ENCODE measurements around the gene BCL11B.
A peak's percentile ranks its signal among the peaks of the same experiment; 100 is the strongest.

Gene BCL11B

DNA sequence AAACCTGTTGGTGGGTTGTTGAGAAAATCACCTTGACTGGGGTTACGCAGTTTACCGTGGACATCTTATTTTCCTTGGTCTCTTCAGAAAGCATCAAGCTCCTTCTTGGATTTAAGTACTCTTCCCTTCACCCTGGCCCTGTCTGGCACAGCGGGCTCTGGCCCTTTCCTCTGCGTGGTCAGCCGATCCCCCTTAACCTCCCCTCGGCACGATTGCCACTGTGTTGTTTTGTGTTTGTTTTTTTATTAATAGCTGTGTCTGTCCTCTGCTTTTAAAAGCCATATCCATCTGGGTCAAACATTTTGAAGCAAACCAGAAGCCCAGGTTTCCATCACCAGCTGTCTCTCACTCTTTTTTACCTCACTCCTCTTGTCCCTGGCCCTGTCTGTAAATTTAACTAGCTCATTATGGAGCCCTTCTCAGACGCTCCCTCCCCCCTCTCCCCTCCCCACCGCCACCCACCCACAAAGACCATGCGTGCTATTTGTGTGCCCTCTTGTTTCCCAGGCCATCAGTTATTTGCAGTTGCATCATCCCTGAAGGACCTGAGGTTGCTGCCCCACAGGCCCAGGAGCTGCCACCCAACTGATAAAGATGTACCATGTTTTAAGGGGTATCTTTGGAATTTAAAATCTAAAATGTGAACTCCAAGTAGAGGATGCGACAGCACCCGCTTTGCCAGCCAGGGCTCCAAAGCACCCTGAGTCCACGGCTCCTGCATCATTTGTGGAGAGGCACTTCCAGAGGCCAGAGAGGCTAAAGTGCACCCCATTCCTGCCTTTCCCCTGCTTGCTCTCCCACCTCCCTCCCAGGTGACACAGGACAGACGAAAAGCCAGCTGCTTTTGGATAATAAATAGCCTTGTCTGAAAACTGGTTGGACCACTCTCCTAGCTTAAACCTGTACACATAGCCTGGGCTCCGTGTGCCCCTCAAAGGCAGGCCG, 3.9 kb downstream of the BCL11B start:
- DNase-seq (ENCODE audit: low spot score) = peak; percentile 48

GRCh38 chr14:99267381-99267780, 4.6 kb downstream of the BCL11B start:
- peak; percentile 37 for DNase-seq (ENCODE audit: low spot score)

- DNase-seq (ENCODE audit: low spot score) = peak; percentile 91
Measured at GRCh38 chr14:99266181-99267178, 5.5 kb downstream of the BCL11B start.

- DNase-seq (ENCODE audit: low spot score) = peak; percentile 60
Measured at GRCh38 chr14:99265571-99265970, 6.4 kb downstream of the BCL11B start.

DNA sequence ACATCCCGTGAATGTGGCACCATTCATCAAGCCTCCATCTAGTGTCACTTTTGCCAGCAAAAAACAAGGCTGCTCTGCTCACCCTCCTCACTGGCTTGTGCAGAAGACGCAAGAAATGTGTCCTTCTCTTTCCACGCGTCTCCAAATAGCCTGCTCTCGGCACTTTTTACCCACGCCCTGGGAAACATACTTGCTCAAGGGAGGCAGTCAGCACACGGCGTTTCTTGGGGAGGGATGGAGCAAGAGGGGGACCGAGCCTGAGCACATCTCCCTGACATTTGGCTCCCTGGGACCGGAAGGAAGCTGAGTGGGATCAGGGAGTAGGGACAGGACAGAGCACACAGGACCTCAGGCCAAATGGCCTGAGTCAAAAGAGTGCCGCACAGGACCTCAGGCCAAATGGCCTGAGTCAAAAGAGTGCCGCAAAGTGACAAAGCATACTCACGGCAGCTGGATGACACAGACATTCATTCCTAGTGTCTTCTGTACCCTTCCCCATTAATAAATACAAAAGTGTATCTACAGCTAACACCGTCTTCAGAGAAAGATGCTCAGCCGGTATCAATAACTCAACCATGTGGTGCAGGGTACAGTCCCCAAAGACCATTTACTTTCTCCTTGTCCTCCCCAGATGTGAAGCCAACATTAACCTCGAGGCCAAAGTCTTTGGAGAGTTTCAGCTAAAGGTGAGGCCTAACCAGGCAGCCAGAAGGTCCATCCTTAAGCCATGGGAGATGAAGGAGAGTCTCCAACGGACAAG, 7.1 kb downstream of the BCL11B start:
- DNase-seq (ENCODE audit: low spot score) = peak; percentile 7

DNA sequence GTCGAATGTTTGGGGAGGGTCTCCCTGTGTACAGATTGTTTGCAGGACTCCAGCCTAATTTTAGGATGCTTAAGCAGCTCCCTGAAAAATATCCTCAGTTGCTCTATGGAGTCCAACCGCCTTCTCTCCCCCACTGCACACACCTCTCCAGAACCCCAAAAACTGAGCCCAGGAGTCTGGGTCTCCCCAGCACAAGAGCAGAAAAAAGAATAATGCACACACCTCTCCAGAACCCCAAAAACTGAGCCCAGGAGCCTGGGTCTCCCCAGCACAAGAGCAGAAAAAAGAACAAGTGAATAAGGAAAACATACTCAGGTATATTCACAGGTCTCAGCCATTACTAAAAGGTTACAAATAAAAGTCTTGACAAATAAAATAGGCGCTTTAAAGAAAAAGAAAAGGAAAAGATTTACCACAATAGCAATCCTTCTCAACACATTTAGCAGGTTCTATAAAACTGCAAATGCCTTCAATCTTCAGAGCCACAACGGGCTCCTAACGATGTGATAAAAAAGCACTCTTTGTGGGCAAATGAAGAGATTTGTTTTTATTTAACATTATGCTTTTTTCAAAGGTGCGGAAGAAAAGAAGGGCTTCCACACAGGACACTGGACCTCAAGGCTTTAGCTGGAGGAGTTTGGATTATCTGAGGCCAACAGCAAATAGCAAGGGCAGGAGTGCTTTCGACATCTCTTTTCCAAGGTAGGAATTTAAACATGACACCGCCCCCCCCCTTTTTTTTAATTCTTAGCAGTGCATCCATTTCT, 8.2 kb downstream of the BCL11B start:
- peak; percentile 22 for DNase-seq (ENCODE audit: low spot score)

DNA sequence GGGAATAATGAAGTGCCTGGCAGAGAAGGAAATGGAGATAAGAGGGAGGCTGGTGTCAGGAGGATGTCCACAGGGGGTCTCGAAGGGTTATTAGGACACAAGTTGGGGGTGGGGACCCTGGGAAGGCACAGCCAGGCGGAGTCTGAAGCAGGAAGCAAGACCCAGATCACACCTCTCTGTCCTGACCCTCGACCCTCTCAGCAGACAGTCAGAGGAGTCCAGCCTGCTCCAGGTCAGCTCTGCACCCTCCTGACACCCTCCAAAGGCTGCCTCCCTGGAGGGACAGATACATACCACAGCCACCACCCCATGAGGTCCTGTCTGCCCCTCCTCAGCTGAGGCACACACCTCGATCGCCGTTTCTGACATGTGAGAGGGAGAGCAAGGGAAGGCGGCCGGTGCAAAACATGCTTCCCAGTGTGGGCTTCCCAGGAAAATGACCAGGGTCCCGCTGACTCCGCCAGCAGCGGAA, 9.0 kb downstream of the BCL11B start:
- DNase-seq (ENCODE audit: low spot score) = peak; percentile 17

DNA sequence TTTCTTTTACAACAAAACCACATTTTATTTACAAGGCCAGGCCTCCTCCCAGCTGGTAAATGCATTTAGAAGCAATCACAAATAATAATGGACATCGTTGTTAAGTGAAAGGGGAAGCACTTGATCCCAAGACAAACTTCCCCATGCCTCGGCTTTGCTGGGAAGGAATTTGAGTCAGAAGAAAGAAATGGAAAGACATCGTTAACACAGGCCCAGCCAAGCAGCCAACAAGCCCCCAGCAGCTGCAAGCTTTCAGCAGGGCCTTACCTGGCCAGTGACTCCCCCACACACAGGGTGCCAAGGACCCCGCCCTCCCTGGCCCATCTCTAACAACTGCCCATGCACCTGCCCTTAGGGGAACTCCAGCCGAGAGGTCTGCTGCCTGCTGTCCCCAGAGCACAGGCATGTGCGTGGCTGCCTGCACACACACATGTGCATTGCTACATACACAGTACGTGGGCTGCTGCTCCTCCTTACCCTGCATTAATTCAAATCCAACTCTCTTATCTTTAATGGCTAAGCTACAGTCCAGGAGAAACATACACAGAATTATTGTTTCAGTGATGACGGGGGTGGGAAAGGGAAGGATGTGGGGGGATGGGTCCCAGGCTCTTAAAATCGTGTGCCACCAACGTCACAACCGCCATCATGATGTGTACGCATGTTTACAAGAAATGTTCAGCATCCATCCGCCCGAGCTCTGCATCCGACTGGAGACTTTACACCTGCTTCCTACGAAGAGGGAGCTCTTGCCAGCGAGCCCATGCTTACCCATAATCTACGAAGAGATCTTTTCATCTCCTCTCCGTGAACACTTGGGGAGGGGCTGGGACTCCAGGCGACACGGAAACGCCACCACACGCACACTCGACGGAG, 9.8 kb downstream of the BCL11B start:
- DNase-seq (ENCODE audit: low spot score) = peak; percentile 74

DNA sequence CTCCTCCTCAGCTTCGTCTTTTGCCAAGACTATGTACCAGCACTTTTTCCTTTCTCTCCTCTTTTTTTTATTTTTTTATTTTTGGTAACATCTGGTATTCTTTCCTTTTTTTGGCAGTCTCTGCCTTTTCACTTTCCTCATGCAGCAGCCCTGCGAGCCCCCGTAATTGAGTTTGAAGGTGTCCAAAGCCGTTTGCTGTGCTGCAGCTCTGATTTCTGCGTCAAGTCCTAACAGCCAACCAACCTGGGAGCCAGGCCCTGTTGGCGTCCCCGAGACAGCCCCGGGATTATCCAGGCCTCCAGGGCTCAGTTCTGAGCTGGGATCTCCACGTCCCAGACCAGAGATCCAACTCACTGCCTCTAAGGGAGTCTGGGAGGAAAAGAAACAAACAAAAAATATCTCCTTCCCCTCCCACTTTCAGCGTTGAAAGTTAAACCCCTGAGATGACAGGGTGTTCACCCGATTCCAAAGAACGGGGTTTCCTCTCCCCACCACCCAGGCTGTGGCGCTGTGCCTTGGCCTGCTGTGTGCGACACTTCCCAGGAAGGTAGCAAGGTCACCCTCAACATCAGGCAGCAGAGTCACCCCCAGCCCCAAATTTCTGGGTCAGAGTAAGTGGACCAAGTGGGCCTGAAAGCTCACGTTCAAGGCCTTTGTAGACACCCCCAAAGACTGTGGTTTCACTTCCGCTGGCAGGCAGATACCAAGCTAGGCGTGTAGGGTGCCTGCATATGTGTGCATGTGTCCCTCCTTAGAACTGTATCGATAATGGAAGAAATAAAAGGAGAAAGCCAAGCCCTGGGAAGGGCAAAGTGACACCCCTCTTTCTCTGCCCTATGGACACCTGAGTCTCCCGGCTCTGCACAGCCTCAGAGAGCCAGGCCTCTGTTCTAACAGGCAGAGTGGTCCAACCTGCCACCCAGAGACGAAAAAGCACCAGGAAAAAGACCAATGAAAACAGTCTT, 11.1 kb downstream of the BCL11B start:
- peak; percentile 69 for DNase-seq (ENCODE audit: low spot score)

GRCh38 chr14:99260116-99260515, 11.9 kb downstream of the BCL11B start:
- DNase-seq (ENCODE audit: low spot score) = peak; percentile 22

DNA sequence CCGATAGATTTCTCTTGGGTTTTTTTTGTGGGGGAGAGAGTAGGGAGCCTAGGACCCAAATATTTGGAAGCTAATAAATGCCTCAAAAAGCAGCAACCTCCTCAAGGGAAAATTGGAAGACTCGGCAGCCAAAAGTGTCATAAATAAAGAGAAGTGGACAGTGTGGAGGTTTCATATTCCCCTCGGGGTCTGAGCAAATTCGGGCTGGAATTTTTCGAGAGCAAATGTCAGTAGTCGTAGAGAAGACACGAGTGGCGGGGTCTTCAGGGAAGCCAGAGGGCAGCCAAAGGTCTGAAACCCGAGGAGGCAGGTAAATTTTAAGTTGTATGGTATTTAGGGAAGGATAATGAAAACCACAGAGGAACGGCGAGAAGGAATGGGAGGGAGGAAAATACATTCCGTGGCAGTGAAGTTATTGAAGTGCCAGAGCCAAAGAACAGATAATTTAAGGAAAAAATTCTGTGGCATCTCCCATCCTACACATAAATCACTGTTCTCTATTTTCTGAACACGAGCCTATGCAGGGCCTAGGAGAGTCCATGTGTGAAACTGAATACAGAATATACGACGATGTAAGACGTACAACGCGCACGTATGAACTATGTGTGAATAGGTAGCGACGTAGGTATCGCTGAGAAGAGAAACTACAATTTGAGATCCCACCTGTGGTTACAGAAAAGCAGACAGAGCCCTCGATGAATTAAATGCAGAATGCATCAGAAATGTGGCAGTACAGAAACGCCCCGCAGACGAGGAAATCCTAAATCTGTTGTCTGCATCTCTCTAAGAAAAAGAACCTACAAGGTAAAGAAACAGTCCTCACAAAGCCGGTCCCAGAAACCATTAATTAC, 12.9 kb downstream of the BCL11B start:
- DNase-seq (ENCODE audit: low spot score) = peak; percentile 76

DNA sequence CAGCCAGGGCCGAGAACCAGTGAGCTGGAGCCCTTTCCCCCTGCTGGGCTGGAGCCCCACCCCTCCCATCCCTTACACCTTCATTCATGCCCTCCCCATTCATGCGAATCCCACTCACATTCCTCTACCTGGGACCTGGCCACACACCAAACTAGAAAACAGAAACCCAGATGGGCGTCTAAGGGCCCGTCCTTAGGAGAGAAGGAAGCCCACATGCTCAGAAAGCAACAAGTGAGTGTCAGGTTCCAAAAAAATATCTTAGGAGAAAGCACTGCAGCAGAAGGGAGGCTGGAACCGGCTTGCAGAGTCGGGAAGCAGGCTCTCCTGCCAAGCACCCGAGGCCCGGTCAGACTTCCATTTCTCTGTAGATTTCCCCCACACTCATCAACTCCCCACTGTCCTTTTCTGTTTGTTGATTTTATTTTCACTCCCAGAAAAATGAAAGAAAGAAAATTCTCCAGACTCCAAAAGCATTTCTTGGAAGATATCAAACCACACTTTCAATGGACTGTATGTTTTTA, 13.6 kb downstream of the BCL11B start:
- no peak for DNase-seq (ENCODE audit: low spot score)

GRCh38 chr14:99257673-99258221, 14.2 kb downstream of the BCL11B start:
- no peak for DNase-seq (ENCODE audit: low spot score)

GRCh38 chr14:99257122-99257672, 14.8 kb downstream of the BCL11B start:
- DNase-seq (ENCODE audit: low spot score) = no peak

DNA sequence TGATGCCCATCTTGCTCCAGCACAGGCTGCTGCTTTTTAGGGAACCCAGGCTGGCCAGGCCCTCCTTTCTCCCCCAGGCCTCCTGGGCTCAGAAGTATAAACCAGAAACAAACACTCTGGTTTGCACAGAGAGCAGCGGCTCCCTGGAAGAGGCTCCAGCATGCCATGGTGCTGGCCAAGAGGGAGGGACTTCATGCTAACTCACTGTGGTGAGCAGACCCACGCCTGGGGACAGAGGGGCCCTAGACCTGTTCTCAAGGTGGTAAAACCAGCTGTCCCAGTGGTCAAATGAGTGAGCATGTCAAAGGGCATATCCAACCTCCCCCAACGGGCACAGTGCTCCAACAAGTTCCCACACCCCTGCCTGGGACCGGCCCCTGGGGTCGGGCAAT, 15.5 kb downstream of the BCL11B start:
- no peak for DNase-seq (ENCODE audit: low spot score)

- DNase-seq (ENCODE audit: low spot score) = peak; percentile 5
Measured at GRCh38 chr14:99255621-99256482, 16.1 kb downstream of the BCL11B start.
